ENCODE data around the gene HTRA3.

HTRA3 gene

GRCh38 chr4:8351931-8352367 is 82.4 kb downstream of the HTRA3 start:
- no peak for TF ChIP-seq CTCF (IDR thresholded peaks at IDR 0.05; ENCODE audit: extremely low read depth, missing control alignments)
- no peak for DNase-seq (ENCODE audit: low spot score)

GRCh38 chr4:8352368-8353157 is 83.0 kb downstream of the HTRA3 start:
- DNase-seq (ENCODE audit: low spot score), result no peak
- no peak for TF ChIP-seq CTCF (IDR thresholded peaks at IDR 0.05; ENCODE audit: extremely low read depth, missing control alignments)

GRCh38 chr4:8353158-8353669 is 83.7 kb downstream of the HTRA3 start:
- no peak for DNase-seq (ENCODE audit: low spot score)
- TF ChIP-seq CTCF (IDR thresholded peaks at IDR 0.05; ENCODE audit: extremely low read depth, missing control alignments), result no peak

- no peak for DNase-seq (ENCODE audit: low spot score)
- no peak for TF ChIP-seq CTCF (IDR thresholded peaks at IDR 0.05; ENCODE audit: extremely low read depth, missing control alignments)
These were observed 84.4 kb downstream of the HTRA3 start for GRCh38 chr4:8353912-8354453.

- DNase-seq (ENCODE audit: low spot score), result no peak
- no peak for TF ChIP-seq CTCF (IDR thresholded peaks at IDR 0.05; ENCODE audit: extremely low read depth, missing control alignments)
These were observed 85.8 kb downstream of the HTRA3 start for GRCh38 chr4:8355306-8355705.

GRCh38 chr4:8355864-8356565 is 86.5 kb downstream of the HTRA3 start:
- no peak for TF ChIP-seq CTCF (IDR thresholded peaks at IDR 0.05; ENCODE audit: extremely low read depth, missing control alignments)
- DNase-seq (ENCODE audit: low spot score), result no peak

Data from GM20000 (cell line).